Smooth muscle cell of bladder (primary cell): Measurements from ENCODE around the gene FES. TPM values are rescaled to one million over a fixed set of nuclear protein-coding genes. Genes with fewer than 3 reads are reported as not detected.

Source experiments
- total RNA-seq: library from RNA; depleted of rRNA; stranded (reverse); fragments of >200 nt; gene quantifications from 2 replicates; pipeline ENCODE4 v1.2.3, GENCODE V29; 2014

The FES gene
- total RNA-seq: 23.8 and 25.2 TPM in 2 replicates

GRCh38 chr15:90883976-90884718 is at the start of gene FES:
TSS of gene FES (plus strand) at chr15:90884504. CDS start at chr15:90885046, 542 bp downstream.

GRCh38 chr15:90868261-90868689 is 16.0 kb upstream of the FES start, which contains the start of gene FURIN:
TSS of gene FURIN (plus strand) at chr15:90868588. CDS start at chr15:90875741, 7,153 bp downstream.

GRCh38 chr15:90902840-90903732 is 18.8 kb downstream of the FES start, which contains the start of gene MAN2A2:
TSS of gene MAN2A2 (plus strand) at chr15:90903302. CDS start at chr15:90904208, 906 bp downstream.

GRCh38 chr15:90931828-90932659 is 47.7 kb downstream of the FES start, which contains the start of gene HDDC3:
TSS of gene HDDC3 (minus strand) at chr15:90932549. CDS start at chr15:90932540, 9 bp downstream.

GRCh38 chr15:90934949-90935751 is 50.8 kb downstream of the FES start, which contains the start of gene UNC45A:
TSS of gene UNC45A (plus strand) at chr15:90935285. CDS start at chr15:90935325, 40 bp downstream.

Other genes with a start within 250 kb of the FES start
- gene BLM, start 167.2 kb upstream of the FES start, total RNA-seq: 0.71 and 0.74 TPM in 2 replicates
- gene FURIN, start 15.9 kb upstream of the FES start, total RNA-seq: 25.7 and 30.1 TPM in 2 replicates
- 8.5 and 17.6 TPM in 2 replicates for gene MAN2A2, start 18.8 kb downstream of the FES start, total RNA-seq
- 10.0 and 11.0 TPM in 2 replicates for gene HDDC3, start 48.0 kb downstream of the FES start, total RNA-seq
- 81.5 and 91.3 TPM in 2 replicates for gene UNC45A, start 50.8 kb downstream of the FES start, total RNA-seq
- gene RCCD1, start 70.4 kb downstream of the FES start, total RNA-seq: 7.3 and 11.0 TPM in 2 replicates
- 21.9 and 22.1 TPM in 2 replicates for gene PRC1, start 110.0 kb downstream of the FES start, total RNA-seq
- 10.0 and 13.6 TPM in 2 replicates for gene VPS33B, start 138.1 kb downstream of the FES start, total RNA-seq
- under 0.01 and 0.18 TPM in 2 replicates for gene SV2B, start 215.8 kb downstream of the FES start, total RNA-seq